WTC11 (cell line): ENCODE data around the gene DENND1B. TPM values are rescaled to one million over a fixed set of nuclear protein-coding genes. Genes with fewer than 3 reads are reported as not detected.

Source experiments
- ATAC-seq: fragments of 200-7000 bp; cut with Tn5 transposase; 2 replicates; pipeline ENCODE4 v1.10.0; 2021; ENCODE audit warnings: mild to moderate bottlenecking, moderate library complexity
- CTCF ChIA-PET: fragments of 300-600 bp; sonication (Branson Sonifier 250); formaldehyde crosslinking; loops from one replicate; lab custom pipeline; 2021; ENCODE audit warnings: antibody characterized with exemption; lab: Charles Lee
- POLR2A ChIA-PET: fragments of 350-600 bp; sonication (Branson Sonifier 250); formaldehyde crosslinking; loops from one replicate; lab custom pipeline; 2021; ENCODE audit warnings: antibody characterized with exemption; lab: Charles Lee
- DNase-seq: peaks from one replicate; pipeline ENCODE4 v3.0.0; 2021; ENCODE audit warnings: low spot score
- H3K27ac Mint-ChIP-seq: 2 replicates; pipeline ENCODE4 v1.8.0; 2021; ENCODE audit warnings: mixed read lengths
- H3K27me3 Mint-ChIP-seq: 2 replicates; pipeline ENCODE4 v1.8.0; 2021; ENCODE audit warnings: low read depth, mild to moderate bottlenecking, moderate library complexity, mixed read lengths
- H3K36me3 Mint-ChIP-seq: 2 replicates; pipeline ENCODE4 v1.8.0; 2021; ENCODE audit warnings: mixed read lengths
- H3K4me1 Mint-ChIP-seq: 2 replicates; pipeline ENCODE4 v1.8.0; 2022; ENCODE audit warnings: mixed read lengths
- H3K4me3 Mint-ChIP-seq: 2 replicates; pipeline ENCODE4 v1.8.0; 2021; ENCODE audit warnings: mild to moderate bottlenecking, moderate library complexity, mixed read lengths
- H3K9me3 Mint-ChIP-seq: 2 replicates; pipeline ENCODE4 v1.8.0; 2021; ENCODE audit warnings: mixed read lengths
- E2F1 ChIP-seq: sonication (generic); formaldehyde crosslinking; IDR thresholded peaks from 2 replicates; pipeline ENCODE4 v1.8.0; 2022; ENCODE audit warnings: mild to moderate bottlenecking, missing genetic modification reagents
- ERG ChIP-seq: fragments of 250-450 bp; sonication (Bioruptor Pico); IDR thresholded peaks from 2 replicates; pipeline ENCODE4 v1.8.0; 2021; ENCODE audit warnings: mild to moderate bottlenecking
- IRF1 ChIP-seq: sonication (generic); formaldehyde crosslinking; IDR thresholded peaks from 2 replicates; pipeline ENCODE4 v1.8.0; 2023; ENCODE audit warnings: missing genetic modification reagents
- JAZF1 ChIP-seq: fragments of 250-450 bp; sonication (Bioruptor Pico); IDR thresholded peaks from 2 replicates; pipeline ENCODE4 v1.9.0; 2021; ENCODE audit warnings: moderate library complexity, mild to moderate bottlenecking, inconsistent platforms
- MAX ChIP-seq: sonication (generic); formaldehyde crosslinking; IDR thresholded peaks from 2 replicates; pipeline ENCODE4 v1.8.0; 2022; ENCODE audit warnings: mild to moderate bottlenecking, missing genetic modification reagents
- NFE2L1 ChIP-seq: sonication (generic); formaldehyde crosslinking; IDR thresholded peaks from 2 replicates; pipeline ENCODE4 v1.8.1; 2023; ENCODE audit warnings: missing genetic modification reagents
- RORB ChIP-seq: fragments of 250-450 bp; sonication (Bioruptor Pico); IDR thresholded peaks from 2 replicates; pipeline ENCODE4 v1.9.0; 2021; ENCODE audit warnings: mild to moderate bottlenecking
- SMAD4 ChIP-seq: sonication (generic); formaldehyde crosslinking; IDR thresholded peaks from 2 replicates; pipeline ENCODE4 v1.8.0; 2022; ENCODE audit warnings: mild to moderate bottlenecking, missing genetic modification reagents
- TEAD4 ChIP-seq: sonication (generic); formaldehyde crosslinking; IDR thresholded peaks from 2 replicates; pipeline ENCODE4 v1.8.0; 2022; ENCODE audit warnings: mild to moderate bottlenecking, missing genetic modification reagents
- ZMAT4 ChIP-seq: fragments of 250-450 bp; sonication (Bioruptor Pico); IDR thresholded peaks from 2 replicates; pipeline ENCODE4 v1.9.0; 2021; ENCODE audit warnings: mild to moderate bottlenecking
- ZNF121 ChIP-seq: sonication (generic); formaldehyde crosslinking; IDR thresholded peaks from 2 replicates; pipeline ENCODE4 v1.8.0; 2023; ENCODE audit warnings: missing genetic modification reagents
- total RNA-seq: library from RNA; stranded (reverse); gene quantifications from 3 replicates; pipeline ENCODE4 v1.2.3, GENCODE V29; 2021
- TF ChIP-seq, protein P1 (sequence below): sonication (generic); formaldehyde crosslinking; IDR thresholded peaks from 2 replicates; pipeline ENCODE4 v1.8.0; 2022; ENCODE audit warnings: mild to moderate bottlenecking, missing genetic modification reagents
- TF ChIP-seq, protein P2 (sequence below): fragments of 250-450 bp; sonication (Bioruptor Pico); IDR thresholded peaks from 2 replicates; pipeline ENCODE4 v1.9.0; 2021; ENCODE audit warnings: mild to moderate bottlenecking, borderline replicate concordance
- TF ChIP-seq, protein P3 (sequence below): sonication (generic); formaldehyde crosslinking; IDR thresholded peaks from 2 replicates; pipeline ENCODE4 v1.8.1; 2023; ENCODE audit warnings: mild to moderate bottlenecking, missing genetic modification reagents, moderate library complexity
- TF ChIP-seq, protein P4 (sequence below): sonication (generic); formaldehyde crosslinking; IDR thresholded peaks from 2 replicates; pipeline ENCODE4 v1.8.1; 2023; ENCODE audit warnings: mild to moderate bottlenecking, moderate library complexity, missing genetic modification reagents
- TF ChIP-seq, protein P5 (sequence below): sonication (generic); formaldehyde crosslinking; IDR thresholded peaks from 2 replicates; pipeline ENCODE4 v1.8.1; 2023; ENCODE audit warnings: mild to moderate bottlenecking, missing genetic modification reagents, borderline replicate concordance

The DENND1B gene
- total RNA-seq, 1 experiment from 2014 or later = 4.3 TPM

DNA sequence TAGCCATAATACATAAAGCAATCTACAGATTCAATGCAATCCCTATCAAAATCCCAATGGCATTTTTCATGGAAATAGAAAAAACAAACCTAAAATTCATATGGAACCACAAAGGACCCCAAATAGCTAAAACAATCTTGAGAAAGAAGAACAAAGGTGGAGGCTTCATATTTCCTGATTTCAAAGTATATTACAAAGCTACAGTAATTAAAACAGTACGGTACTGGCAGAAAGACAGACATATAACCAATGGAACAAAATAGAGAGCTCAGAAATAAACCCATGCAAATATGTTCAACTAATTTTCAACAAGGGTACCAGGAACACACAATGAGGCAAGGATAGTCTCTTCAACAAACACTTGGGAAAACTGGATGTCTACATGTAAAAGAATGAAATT, 87.0 kb downstream of the DENND1B start (continued):
- no peak for TF ChIP-seq IRF1 (CRISPR knock-in tag)
- TF ChIP-seq RORB = no peak
- TF ChIP-seq, protein P1, sequence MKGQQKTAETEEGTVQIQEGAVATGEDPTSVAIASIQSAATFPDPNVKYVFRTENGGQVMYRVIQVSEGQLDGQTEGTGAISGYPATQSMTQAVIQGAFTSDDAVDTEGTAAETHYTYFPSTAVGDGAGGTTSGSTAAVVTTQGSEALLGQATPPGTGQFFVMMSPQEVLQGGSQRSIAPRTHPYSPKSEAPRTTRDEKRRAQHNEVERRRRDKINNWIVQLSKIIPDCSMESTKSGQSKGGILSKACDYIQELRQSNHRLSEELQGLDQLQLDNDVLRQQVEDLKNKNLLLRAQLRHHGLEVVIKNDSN (CRISPR knock-in tag) = no peak
- no peak for TF ChIP-seq SMAD4 (CRISPR knock-in tag)
- no peak for TF ChIP-seq JAZF1 (CRISPR knock-in tag)
- no peak for TF ChIP-seq E2F1
- TF ChIP-seq, all 79 proteins: peak for 0

- Mint-ChIP-seq H3K9me3 (peaks cover 15% of the 10 kb centered on the region), H3K27me3 (no peaks in the 10 kb centered on the region), H3K36me3 (peaks cover 12% of the 10 kb centered on the region), H3K27ac (peak overlapping the region; percentile 4), H3K4me3 (no peak overlapping the region), H3K4me1 (peaks cover 15% of the 10 kb centered on the region)
- DNase-seq (no peak), ATAC-seq (no peak)
- ChIA-PET CTCF (interaction anchor here (0.7 kb wide), 1 partner anchor 182 kb away, joined by 3 read pairs; no protein-coding TSS in a partner anchor), POLR2A (no interaction called here)
- TF ChIP-seq, protein P2, sequence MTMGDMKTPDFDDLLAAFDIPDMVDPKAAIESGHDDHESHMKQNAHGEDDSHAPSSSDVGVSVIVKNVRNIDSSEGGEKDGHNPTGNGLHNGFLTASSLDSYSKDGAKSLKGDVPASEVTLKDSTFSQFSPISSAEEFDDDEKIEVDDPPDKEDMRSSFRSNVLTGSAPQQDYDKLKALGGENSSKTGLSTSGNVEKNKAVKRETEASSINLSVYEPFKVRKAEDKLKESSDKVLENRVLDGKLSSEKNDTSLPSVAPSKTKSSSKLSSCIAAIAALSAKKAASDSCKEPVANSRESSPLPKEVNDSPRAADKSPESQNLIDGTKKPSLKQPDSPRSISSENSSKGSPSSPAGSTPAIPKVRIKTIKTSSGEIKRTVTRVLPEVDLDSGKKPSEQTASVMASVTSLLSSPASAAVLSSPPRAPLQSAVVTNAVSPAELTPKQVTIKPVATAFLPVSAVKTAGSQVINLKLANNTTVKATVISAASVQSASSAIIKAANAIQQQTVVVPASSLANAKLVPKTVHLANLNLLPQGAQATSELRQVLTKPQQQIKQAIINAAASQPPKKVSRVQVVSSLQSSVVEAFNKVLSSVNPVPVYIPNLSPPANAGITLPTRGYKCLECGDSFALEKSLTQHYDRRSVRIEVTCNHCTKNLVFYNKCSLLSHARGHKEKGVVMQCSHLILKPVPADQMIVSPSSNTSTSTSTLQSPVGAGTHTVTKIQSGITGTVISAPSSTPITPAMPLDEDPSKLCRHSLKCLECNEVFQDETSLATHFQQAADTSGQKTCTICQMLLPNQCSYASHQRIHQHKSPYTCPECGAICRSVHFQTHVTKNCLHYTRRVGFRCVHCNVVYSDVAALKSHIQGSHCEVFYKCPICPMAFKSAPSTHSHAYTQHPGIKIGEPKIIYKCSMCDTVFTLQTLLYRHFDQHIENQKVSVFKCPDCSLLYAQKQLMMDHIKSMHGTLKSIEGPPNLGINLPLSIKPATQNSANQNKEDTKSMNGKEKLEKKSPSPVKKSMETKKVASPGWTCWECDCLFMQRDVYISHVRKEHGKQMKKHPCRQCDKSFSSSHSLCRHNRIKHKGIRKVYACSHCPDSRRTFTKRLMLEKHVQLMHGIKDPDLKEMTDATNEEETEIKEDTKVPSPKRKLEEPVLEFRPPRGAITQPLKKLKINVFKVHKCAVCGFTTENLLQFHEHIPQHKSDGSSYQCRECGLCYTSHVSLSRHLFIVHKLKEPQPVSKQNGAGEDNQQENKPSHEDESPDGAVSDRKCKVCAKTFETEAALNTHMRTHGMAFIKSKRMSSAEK (CRISPR knock-in tag) = no peak
- TF ChIP-seq ZNF121 (CRISPR knock-in tag) (no peak), ERG (no peak), NFE2L1 (no peak), ZMAT4 (CRISPR knock-in tag) (no peak), TEAD4 (no peak), MAX (no peak)
- TF ChIP-seq, protein P3, sequence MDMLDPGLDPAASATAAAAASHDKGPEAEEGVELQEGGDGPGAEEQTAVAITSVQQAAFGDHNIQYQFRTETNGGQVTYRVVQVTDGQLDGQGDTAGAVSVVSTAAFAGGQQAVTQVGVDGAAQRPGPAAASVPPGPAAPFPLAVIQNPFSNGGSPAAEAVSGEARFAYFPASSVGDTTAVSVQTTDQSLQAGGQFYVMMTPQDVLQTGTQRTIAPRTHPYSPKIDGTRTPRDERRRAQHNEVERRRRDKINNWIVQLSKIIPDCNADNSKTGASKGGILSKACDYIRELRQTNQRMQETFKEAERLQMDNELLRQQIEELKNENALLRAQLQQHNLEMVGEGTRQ (CRISPR knock-in tag) = no peak
- TF ChIP-seq, protein P4, sequence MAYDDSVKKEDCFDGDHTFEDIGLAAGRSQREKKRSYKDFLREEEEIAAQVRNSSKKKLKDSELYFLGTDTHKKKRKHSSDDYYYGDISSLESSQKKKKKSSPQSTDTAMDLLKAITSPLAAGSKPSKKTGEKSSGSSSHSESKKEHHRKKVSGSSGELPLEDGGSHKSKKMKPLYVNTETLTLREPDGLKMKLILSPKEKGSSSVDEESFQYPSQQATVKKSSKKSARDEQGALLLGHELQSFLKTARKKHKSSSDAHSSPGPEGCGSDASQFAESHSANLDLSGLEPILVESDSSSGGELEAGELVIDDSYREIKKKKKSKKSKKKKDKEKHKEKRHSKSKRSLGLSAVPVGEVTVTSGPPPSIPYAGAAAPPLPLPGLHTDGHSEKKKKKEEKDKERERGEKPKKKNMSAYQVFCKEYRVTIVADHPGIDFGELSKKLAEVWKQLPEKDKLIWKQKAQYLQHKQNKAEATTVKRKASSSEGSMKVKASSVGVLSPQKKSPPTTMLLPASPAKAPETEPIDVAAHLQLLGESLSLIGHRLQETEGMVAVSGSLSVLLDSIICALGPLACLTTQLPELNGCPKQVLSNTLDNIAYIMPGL = no peak
- TF ChIP-seq, protein P5, sequence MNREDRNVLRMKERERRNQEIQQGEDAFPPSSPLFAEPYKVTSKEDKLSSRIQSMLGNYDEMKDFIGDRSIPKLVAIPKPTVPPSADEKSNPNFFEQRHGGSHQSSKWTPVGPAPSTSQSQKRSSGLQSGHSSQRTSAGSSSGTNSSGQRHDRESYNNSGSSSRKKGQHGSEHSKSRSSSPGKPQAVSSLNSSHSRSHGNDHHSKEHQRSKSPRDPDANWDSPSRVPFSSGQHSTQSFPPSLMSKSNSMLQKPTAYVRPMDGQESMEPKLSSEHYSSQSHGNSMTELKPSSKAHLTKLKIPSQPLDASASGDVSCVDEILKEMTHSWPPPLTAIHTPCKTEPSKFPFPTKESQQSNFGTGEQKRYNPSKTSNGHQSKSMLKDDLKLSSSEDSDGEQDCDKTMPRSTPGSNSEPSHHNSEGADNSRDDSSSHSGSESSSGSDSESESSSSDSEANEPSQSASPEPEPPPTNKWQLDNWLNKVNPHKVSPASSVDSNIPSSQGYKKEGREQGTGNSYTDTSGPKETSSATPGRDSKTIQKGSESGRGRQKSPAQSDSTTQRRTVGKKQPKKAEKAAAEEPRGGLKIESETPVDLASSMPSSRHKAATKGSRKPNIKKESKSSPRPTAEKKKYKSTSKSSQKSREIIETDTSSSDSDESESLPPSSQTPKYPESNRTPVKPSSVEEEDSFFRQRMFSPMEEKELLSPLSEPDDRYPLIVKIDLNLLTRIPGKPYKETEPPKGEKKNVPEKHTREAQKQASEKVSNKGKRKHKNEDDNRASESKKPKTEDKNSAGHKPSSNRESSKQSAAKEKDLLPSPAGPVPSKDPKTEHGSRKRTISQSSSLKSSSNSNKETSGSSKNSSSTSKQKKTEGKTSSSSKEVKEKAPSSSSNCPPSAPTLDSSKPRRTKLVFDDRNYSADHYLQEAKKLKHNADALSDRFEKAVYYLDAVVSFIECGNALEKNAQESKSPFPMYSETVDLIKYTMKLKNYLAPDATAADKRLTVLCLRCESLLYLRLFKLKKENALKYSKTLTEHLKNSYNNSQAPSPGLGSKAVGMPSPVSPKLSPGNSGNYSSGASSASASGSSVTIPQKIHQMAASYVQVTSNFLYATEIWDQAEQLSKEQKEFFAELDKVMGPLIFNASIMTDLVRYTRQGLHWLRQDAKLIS (CRISPR knock-in tag) = no peak
These were observed 88.5 kb downstream of the DENND1B start for GRCh38 chr1:197686702-197687355.
